SJCRH30 (cell line): Measurements from ENCODE around the gene PCAT6. TPM values are rescaled to one million over a fixed set of nuclear protein-coding genes. Genes with fewer than 3 reads are reported as not detected.

Source experiments
- DNase-seq, 2 experiments: peaks; one replicate each; pipeline ENCODE4 v3.0.0-alpha.2; 2015 to 2020
- H3K27ac ChIP-seq: fragments of 250-450 bp; sonication (Bioruptor Pico); 2 replicates; pipeline ENCODE4 v1.5.1; 2020; ENCODE audit warnings: mild to moderate bottlenecking, moderate library complexity
- H3K27me3 ChIP-seq: fragments of 250-450 bp; sonication (Bioruptor Pico); 2 replicates; pipeline ENCODE4 v1.5.1; 2020; ENCODE audit warnings: mild to moderate bottlenecking, moderate library complexity
- H3K36me3 ChIP-seq: fragments of 250-450 bp; sonication (Bioruptor Pico); 2 replicates; pipeline ENCODE4 v1.5.1; 2020; ENCODE audit warnings: mild to moderate bottlenecking, moderate library complexity
- H3K4me1 ChIP-seq: fragments of 250-450 bp; sonication (Bioruptor Pico); 2 replicates; pipeline ENCODE4 v1.5.1; 2020; ENCODE audit warnings: mild to moderate bottlenecking, moderate library complexity
- H3K4me3 ChIP-seq: fragments of 250-450 bp; sonication (Bioruptor Pico); 2 replicates; pipeline ENCODE4 v1.5.1; 2020; ENCODE audit warnings: mild to moderate bottlenecking, moderate library complexity
- H3K9me3 ChIP-seq: fragments of 250-450 bp; sonication (Bioruptor Pico); replicated peaks from 2 replicates; pipeline ENCODE4 v1.5.1; 2020; ENCODE audit warnings: mild to moderate bottlenecking, moderate library complexity
- total RNA-seq: library from RNA; depleted of rRNA; stranded (reverse); fragments of >200 nt; shearing (Covaris generic); gene quantifications from 2 replicates; pipeline ENCODE4 v1.2.3, GENCODE V29; 2014; rRNA removed

The PCAT6 gene
- total RNA-seq, 1 experiment from 2014 or later: 0.24 TPM

GRCh38 chr1:202850593-202851362, 40.0 kb downstream of the PCAT6 start:
- Histone ChIP-seq H3K27me3 (no peaks in the 10 kb centered on the region), H3K4me3 (no peak overlapping the region), H3K9me3 (no peaks in the 10 kb centered on the region), H3K36me3 (no peaks in the 10 kb centered on the region), H3K27ac (no peak overlapping the region), H3K4me1 (no peaks in the 10 kb centered on the region)
- no peak for DNase-seq

- H3K36me3 ChIP-seq: no peaks in the 10 kb centered on the region
- H3K9me3 ChIP-seq: no peaks in the 10 kb centered on the region
- H3K4me3 ChIP-seq: no peak overlapping the region
- peak; percentile 56 to 67 for DNase-seq
- H3K27me3 ChIP-seq: no peaks in the 10 kb centered on the region
- no peaks in the 10 kb centered on the region for H3K4me1 ChIP-seq
- no peak overlapping the region for H3K27ac ChIP-seq
Observed at GRCh38 chr1:202852163-202852904, 41.6 kb downstream of the PCAT6 start.

DNA sequence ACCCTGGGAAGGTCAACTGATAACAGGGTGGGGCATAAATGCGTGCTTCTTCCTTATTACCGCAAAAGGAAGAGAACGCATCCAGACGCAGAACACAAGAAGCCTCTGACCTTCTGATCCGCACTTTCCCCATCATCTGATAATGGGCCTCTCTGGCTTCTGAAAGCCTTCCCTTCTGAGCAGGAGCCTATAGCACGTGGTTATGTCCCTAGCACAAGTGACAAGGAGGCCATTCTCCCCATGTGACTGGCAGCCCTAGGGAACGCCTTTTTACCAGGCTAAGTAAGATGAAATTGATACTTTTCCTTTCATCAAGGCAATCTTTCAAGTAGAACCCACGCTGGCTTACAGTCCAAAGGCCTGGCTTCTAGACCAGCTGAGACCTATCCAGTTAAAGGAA, 44.0 kb downstream of the PCAT6 start:
- H3K4me1 ChIP-seq: no peaks in the 10 kb centered on the region
- H3K4me3 ChIP-seq: no peak overlapping the region
- H3K27me3 ChIP-seq: no peaks in the 10 kb centered on the region
- H3K27ac ChIP-seq: no peak overlapping the region
- no peak for DNase-seq
- no peaks in the 10 kb centered on the region for H3K9me3 ChIP-seq
- H3K36me3 ChIP-seq: no peaks in the 10 kb centered on the region

- Histone ChIP-seq H3K27me3 (no peaks in the 10 kb centered on the region), H3K4me3 (no peak overlapping the region), H3K9me3 (no peaks in the 10 kb centered on the region), H3K27ac (no peak overlapping the region), H3K36me3 (no peaks in the 10 kb centered on the region), H3K4me1 (no peaks in the 10 kb centered on the region)
- no peak for DNase-seq
Observed at GRCh38 chr1:202856014-202856413, 45.3 kb downstream of the PCAT6 start.

- H3K9me3 ChIP-seq: no peaks in the 10 kb centered on the region
- no peaks in the 10 kb centered on the region for H3K36me3 ChIP-seq
- DNase-seq: no peak
- no peak overlapping the region for H3K4me3 ChIP-seq
- H3K27me3 ChIP-seq: no peaks in the 10 kb centered on the region
- H3K27ac ChIP-seq: no peak overlapping the region
- peaks cover under 1% of the 10 kb centered on the region; the same call in 1 of the 2 replicates for H3K4me1 ChIP-seq
Observed at GRCh38 chr1:202857136-202857610, 46.4 kb downstream of the PCAT6 start.

GRCh38 chr1:202858331-202858730, 47.6 kb downstream of the PCAT6 start:
- H3K9me3 ChIP-seq: no peaks in the 10 kb centered on the region
- H3K27ac ChIP-seq: no peak overlapping the region
- H3K36me3 ChIP-seq: no peaks in the 10 kb centered on the region
- H3K4me1 ChIP-seq: peaks cover 6% of the 10 kb centered on the region; the same call in 1 of the 2 replicates
- no peaks in the 10 kb centered on the region for H3K27me3 ChIP-seq
- H3K4me3 ChIP-seq: no peak overlapping the region
- no peak for DNase-seq

GRCh38 chr1:202858789-202859414, 48.1 kb downstream of the PCAT6 start:
- no peaks in the 10 kb centered on the region for H3K27me3 ChIP-seq
- peaks cover 6% of the 10 kb centered on the region; the same call in 1 of the 2 replicates for H3K4me1 ChIP-seq
- no peak overlapping the region for H3K4me3 ChIP-seq
- no peak overlapping the region for H3K27ac ChIP-seq
- no peaks in the 10 kb centered on the region for H3K9me3 ChIP-seq
- no peaks in the 10 kb centered on the region for H3K36me3 ChIP-seq
- no peak for DNase-seq

GRCh38 chr1:202860744-202861419, 50.1 kb downstream of the PCAT6 start:
- peak overlapping the region; percentile 65 for H3K4me3 ChIP-seq
- peak; percentile 75 to 82 for DNase-seq
- peaks cover 6% of the 10 kb centered on the region; the same call in 1 of the 2 replicates for H3K4me1 ChIP-seq
- H3K27me3 ChIP-seq: no peaks in the 10 kb centered on the region
- H3K27ac ChIP-seq: peak overlapping the region; percentile 4; the same call in 1 of the 2 replicates
- no peaks in the 10 kb centered on the region for H3K36me3 ChIP-seq
- H3K9me3 ChIP-seq: no peaks in the 10 kb centered on the region

Other genes with a start within 250 kb of the PCAT6 start
- gene SYT2, start 100.5 kb upstream of the PCAT6 start, total RNA-seq: 0.03 and 0.06 TPM in 2 replicates
- 33.7 and 37.0 TPM in 2 replicates for gene KDM5B, start 2.5 kb upstream of the PCAT6 start, total RNA-seq
- gene RABIF, start 78.2 kb downstream of the PCAT6 start, total RNA-seq: 10.5 and 11.9 TPM in 2 replicates
- 33.9 and 36.4 TPM in 2 replicates for gene KLHL12, start 116.3 kb downstream of the PCAT6 start, total RNA-seq
- gene ADIPOR1, start 147.4 kb downstream of the PCAT6 start, total RNA-seq: 127 and 133 TPM in 2 replicates
- gene CYB5R1, start 156.3 kb downstream of the PCAT6 start, total RNA-seq: 57.7 and 65.3 TPM in 2 replicates
- 110 and 121 TPM in 2 replicates for gene TMEM183A, start 196.4 kb downstream of the PCAT6 start, total RNA-seq
- gene PPFIA4, start 215.5 kb downstream of the PCAT6 start, total RNA-seq: 13.9 and 21.5 TPM in 2 replicates